ENCODE measurements around the gene TEKT3.

Gene TEKT3

GRCh38 chr17:15349119-15349518 is 7.7 kb upstream of the TEKT3 start:
- no peak for DNase-seq (ENCODE audit: low read depth)

GRCh38 chr17:15348021-15348420 is 6.6 kb upstream of the TEKT3 start:
- no peak for DNase-seq (ENCODE audit: low read depth)

GRCh38 chr17:15346066-15346595 is 4.7 kb upstream of the TEKT3 start:
- DNase-seq (ENCODE audit: low read depth): no peak

- DNase-seq (ENCODE audit: low read depth): no peak
Measured at GRCh38 chr17:15343749-15344148, 2.4 kb upstream of the TEKT3 start.

GRCh38 chr17:15342460-15342859 is 1.1 kb upstream of the TEKT3 start:
- no peak for DNase-seq (ENCODE audit: low read depth)

- DNase-seq (ENCODE audit: low read depth): no peak
Measured at GRCh38 chr17:15341966-15342365, 569 bp upstream of the TEKT3 start.

- no peak for DNase-seq (ENCODE audit: low read depth)
Measured at GRCh38 chr17:15340966-15341365, 431 bp downstream of the TEKT3 start.

GRCh38 chr17:15335446-15335845 is 6.0 kb downstream of the TEKT3 start:
- no peak for DNase-seq (ENCODE audit: low read depth)

- DNase-seq (ENCODE audit: low read depth): no peak
Measured at GRCh38 chr17:15334266-15334665, 7.1 kb downstream of the TEKT3 start.

- no peak for DNase-seq (ENCODE audit: low read depth)
Measured at GRCh38 chr17:15332338-15332737, 9.1 kb downstream of the TEKT3 start.

GRCh38 chr17:15323131-15323530 is 18.3 kb downstream of the TEKT3 start:
- DNase-seq (ENCODE audit: low read depth): no peak

GRCh38 chr17:15321556-15322251 is 19.7 kb downstream of the TEKT3 start:
- no peak for DNase-seq (ENCODE audit: low read depth)

- no peak for DNase-seq (ENCODE audit: low read depth)
Measured at GRCh38 chr17:15319452-15320010, 21.9 kb downstream of the TEKT3 start.

- no peak for DNase-seq (ENCODE audit: low read depth)
Measured at GRCh38 chr17:15311996-15312395, 29.4 kb downstream of the TEKT3 start.

GRCh38 chr17:15309793-15310192 is 31.6 kb downstream of the TEKT3 start:
- no peak for DNase-seq (ENCODE audit: low read depth)

GRCh38 chr17:15309236-15309635 is 32.2 kb downstream of the TEKT3 start:
- DNase-seq (ENCODE audit: low read depth): no peak

GRCh38 chr17:15308758-15309157 is 32.6 kb downstream of the TEKT3 start:
- no peak for DNase-seq (ENCODE audit: low read depth)

- no peak for DNase-seq (ENCODE audit: low read depth)
Measured at GRCh38 chr17:15307710-15308111, 33.7 kb downstream of the TEKT3 start.

GRCh38 chr17:15303851-15304250 is 37.5 kb downstream of the TEKT3 start:
- no peak for DNase-seq (ENCODE audit: low read depth)

- DNase-seq (ENCODE audit: low read depth): no peak
Measured at GRCh38 chr17:15303268-15303667, 38.1 kb downstream of the TEKT3 start.

- no peak for DNase-seq (ENCODE audit: low read depth)
Measured at GRCh38 chr17:15301845-15302244, 39.6 kb downstream of the TEKT3 start.

- DNase-seq (ENCODE audit: low read depth): no peak
Measured at GRCh38 chr17:15298176-15298575, 43.2 kb downstream of the TEKT3 start.

GRCh38 chr17:15293558-15293957 is 47.8 kb downstream of the TEKT3 start:
- DNase-seq (ENCODE audit: low read depth): no peak

Data from activated gamma-delta T cell treated with anti-CD3 and anti-CD28 coated beads, Interleukin-2, amount 50 U/mL, for 16 hours (primary cell).